Measurements from ENCODE around the gene BCL2L13.

Gene BCL2L13

DNA sequence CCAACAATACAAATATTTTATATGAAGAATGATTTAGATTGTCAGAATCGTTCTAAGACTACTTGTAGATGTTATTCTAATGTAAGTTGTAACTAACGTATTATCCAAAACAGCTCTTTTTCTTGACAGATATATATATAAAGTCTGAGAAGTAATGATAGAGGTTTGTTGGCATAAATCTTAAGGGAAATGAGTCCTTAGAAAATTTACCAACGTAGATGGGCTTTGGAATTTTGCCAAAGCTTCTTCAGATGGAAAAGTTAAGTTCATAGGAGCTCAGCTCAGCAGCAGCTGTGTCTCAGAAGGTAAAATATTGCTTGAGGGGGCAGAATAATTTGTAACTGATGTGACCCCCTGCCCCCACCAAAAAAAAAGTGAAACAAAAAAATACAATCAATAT is 69.0 kb downstream of the BCL2L13 start:
- Histone ChIP-seq H3K27ac (ENCODE audit: poor library complexity, severe bottlenecking) (peak overlapping the region; percentile 85), H3K4me1 (ENCODE audit: insufficient read depth, poor library complexity, severe bottlenecking) (peaks cover 22% of the 10 kb centered on the region), H3K4me3 (ENCODE audit: severe bottlenecking) (no peak overlapping the region), H3K36me3 (ENCODE audit: low read depth) (peaks cover 41% of the 10 kb centered on the region), H3K27me3 (ENCODE audit: insufficient read depth, poor library complexity, severe bottlenecking) (no peaks in the 10 kb centered on the region), H3K9me3 (ENCODE audit: severe bottlenecking) (no peaks in the 10 kb centered on the region)
- DNase-seq (ENCODE audit: low spot score) (no peak), ATAC-seq (ENCODE audit: low read depth) (no peak)
- TF ChIP-seq, protein P1, sequence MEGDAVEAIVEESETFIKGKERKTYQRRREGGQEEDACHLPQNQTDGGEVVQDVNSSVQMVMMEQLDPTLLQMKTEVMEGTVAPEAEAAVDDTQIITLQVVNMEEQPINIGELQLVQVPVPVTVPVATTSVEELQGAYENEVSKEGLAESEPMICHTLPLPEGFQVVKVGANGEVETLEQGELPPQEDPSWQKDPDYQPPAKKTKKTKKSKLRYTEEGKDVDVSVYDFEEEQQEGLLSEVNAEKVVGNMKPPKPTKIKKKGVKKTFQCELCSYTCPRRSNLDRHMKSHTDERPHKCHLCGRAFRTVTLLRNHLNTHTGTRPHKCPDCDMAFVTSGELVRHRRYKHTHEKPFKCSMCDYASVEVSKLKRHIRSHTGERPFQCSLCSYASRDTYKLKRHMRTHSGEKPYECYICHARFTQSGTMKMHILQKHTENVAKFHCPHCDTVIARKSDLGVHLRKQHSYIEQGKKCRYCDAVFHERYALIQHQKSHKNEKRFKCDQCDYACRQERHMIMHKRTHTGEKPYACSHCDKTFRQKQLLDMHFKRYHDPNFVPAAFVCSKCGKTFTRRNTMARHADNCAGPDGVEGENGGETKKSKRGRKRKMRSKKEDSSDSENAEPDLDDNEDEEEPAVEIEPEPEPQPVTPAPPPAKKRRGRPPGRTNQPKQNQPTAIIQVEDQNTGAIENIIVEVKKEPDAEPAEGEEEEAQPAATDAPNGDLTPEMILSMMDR (IDR thresholded peaks at IDR 0.05; ENCODE audit: poor library complexity, severe bottlenecking) = no peak

DNA sequence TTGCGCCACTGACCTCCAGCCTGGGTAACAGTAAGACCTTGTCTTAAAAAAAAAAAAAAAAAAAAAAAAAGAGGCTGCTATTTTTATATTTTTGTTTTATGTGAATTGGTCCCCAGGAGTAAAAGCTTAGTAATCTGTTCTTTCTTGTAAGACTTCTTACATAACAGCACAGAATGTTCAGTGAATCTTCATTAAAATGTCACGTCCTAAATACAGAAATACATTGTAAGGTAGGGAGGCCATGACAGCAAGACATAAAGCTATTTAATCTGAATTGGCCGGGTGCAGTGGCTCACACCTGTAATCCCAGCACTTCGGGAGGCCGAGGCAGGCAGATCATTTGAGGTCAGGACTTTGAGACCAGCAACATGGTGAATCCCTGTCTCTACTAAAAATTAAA is 71.5 kb downstream of the BCL2L13 start:
- H3K9me3 ChIP-seq (ENCODE audit: severe bottlenecking) = no peaks in the 10 kb centered on the region
- no peak overlapping the region for H3K27ac ChIP-seq (ENCODE audit: poor library complexity, severe bottlenecking)
- H3K4me3 ChIP-seq (ENCODE audit: severe bottlenecking) = no peak overlapping the region
- TF ChIP-seq, protein P1 (IDR thresholded peaks at IDR 0.05; ENCODE audit: poor library complexity, severe bottlenecking) = no peak
- peaks cover 24% of the 10 kb centered on the region for H3K4me1 ChIP-seq (ENCODE audit: insufficient read depth, poor library complexity, severe bottlenecking)
- no peaks in the 10 kb centered on the region for H3K27me3 ChIP-seq (ENCODE audit: insufficient read depth, poor library complexity, severe bottlenecking)
- DNase-seq (ENCODE audit: low spot score) (no peak), ATAC-seq (ENCODE audit: low read depth) (no peak)
- peaks cover 22% of the 10 kb centered on the region for H3K36me3 ChIP-seq (ENCODE audit: low read depth)

DNA sequence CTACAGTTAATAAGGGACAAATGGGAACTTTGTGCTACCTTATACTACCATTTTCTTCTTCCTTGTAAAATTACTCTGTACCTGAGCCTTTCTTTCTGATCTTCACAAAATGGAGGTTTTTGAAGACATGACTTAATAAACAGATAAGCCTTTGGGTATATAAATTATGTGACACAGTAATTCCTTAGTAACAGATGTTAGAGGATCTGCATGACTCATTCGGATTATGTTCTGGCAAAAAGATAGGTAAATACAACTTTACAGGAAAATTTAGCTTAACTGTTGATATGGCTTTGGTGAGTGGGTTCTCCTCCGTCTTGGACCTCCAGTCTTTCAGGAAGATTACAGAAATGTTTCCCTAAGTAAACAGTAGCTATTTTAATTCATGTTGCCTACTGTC is 73.9 kb downstream of the BCL2L13 start:
- Histone ChIP-seq H3K36me3 (ENCODE audit: low read depth) (peaks cover 16% of the 10 kb centered on the region), H3K27me3 (ENCODE audit: insufficient read depth, poor library complexity, severe bottlenecking) (no peaks in the 10 kb centered on the region), H3K27ac (ENCODE audit: poor library complexity, severe bottlenecking) (no peak overlapping the region), H3K9me3 (ENCODE audit: severe bottlenecking) (no peaks in the 10 kb centered on the region), H3K4me3 (ENCODE audit: severe bottlenecking) (no peak overlapping the region), H3K4me1 (ENCODE audit: insufficient read depth, poor library complexity, severe bottlenecking) (peaks cover 8% of the 10 kb centered on the region)
- TF ChIP-seq, protein P1 (IDR thresholded peaks at IDR 0.05; ENCODE audit: poor library complexity, severe bottlenecking) = no peak
- no peak for DNase-seq (ENCODE audit: low spot score)
- ATAC-seq (ENCODE audit: low read depth) = no peak

DNA sequence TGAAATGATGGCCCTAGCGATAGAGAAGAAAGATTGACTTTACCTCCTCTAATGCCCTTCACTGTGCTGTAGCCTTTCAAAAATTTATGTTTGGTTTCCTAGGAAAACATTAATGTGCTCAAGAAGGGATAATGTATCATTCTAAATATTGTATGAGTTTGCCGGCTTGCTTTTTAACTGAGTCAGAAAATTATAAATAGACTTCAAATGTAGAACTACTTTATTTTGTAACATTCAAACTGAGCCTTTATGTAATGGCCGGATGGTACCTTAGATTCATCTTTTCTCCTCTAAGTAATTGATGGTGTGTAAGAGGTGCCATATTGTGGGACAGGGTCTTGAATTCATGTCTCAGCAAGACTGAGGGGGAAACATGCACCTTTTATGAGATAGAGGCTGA is 78.0 kb downstream of the BCL2L13 start:
- no peak for DNase-seq (ENCODE audit: low spot score)
- ATAC-seq (ENCODE audit: low read depth) = no peak
- H3K36me3 ChIP-seq (ENCODE audit: low read depth) = no peaks in the 10 kb centered on the region; the same call in 1 of the 2 replicates
- peaks cover 8% of the 10 kb centered on the region for H3K4me1 ChIP-seq (ENCODE audit: insufficient read depth, poor library complexity, severe bottlenecking)
- TF ChIP-seq, protein P1 (IDR thresholded peaks at IDR 0.05; ENCODE audit: poor library complexity, severe bottlenecking) = no peak
- H3K4me3 ChIP-seq (ENCODE audit: severe bottlenecking) = no peak overlapping the region
- H3K9me3 ChIP-seq (ENCODE audit: severe bottlenecking) = no peaks in the 10 kb centered on the region
- no peaks in the 10 kb centered on the region for H3K27me3 ChIP-seq (ENCODE audit: insufficient read depth, poor library complexity, severe bottlenecking)
- no peak overlapping the region for H3K27ac ChIP-seq (ENCODE audit: poor library complexity, severe bottlenecking)

DNA sequence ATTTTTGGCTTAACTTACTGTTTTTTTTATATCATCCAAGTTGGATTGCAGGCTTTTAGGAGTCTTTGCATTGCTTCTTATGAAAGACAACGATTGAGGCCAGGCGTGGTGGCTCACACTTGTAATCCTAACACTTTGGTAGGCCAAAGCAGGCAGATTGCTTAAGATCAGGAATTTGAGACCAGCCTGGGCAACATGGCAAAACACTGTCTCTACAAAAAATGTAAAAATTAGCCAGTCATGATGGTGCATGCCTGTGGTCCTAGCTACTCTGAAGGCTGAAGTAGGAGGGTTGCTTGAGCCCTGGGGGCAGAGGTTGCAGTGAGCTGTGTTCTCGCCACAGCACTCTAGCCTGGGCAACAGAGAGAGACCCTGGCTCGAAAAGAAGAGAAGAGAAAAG is 79.2 kb downstream of the BCL2L13 start:
- no peaks in the 10 kb centered on the region for H3K9me3 ChIP-seq (ENCODE audit: severe bottlenecking)
- H3K27me3 ChIP-seq (ENCODE audit: insufficient read depth, poor library complexity, severe bottlenecking) = no peaks in the 10 kb centered on the region
- peaks cover 1% of the 10 kb centered on the region; the same call in 1 of the 2 replicates for H3K36me3 ChIP-seq (ENCODE audit: low read depth)
- TF ChIP-seq, protein P1 (IDR thresholded peaks at IDR 0.05; ENCODE audit: poor library complexity, severe bottlenecking) = no peak
- H3K4me3 ChIP-seq (ENCODE audit: severe bottlenecking) = no peak overlapping the region
- ATAC-seq (ENCODE audit: low read depth) = no peak
- no peak overlapping the region for H3K27ac ChIP-seq (ENCODE audit: poor library complexity, severe bottlenecking)
- DNase-seq (ENCODE audit: low spot score) = no peak
- H3K4me1 ChIP-seq (ENCODE audit: insufficient read depth, poor library complexity, severe bottlenecking) = no peaks in the 10 kb centered on the region
